Measurements from ENCODE around the gene MANBA. TPM values are rescaled to one million over a fixed set of nuclear protein-coding genes. Genes with fewer than 3 reads are reported as not detected.

Gene MANBA
- total and polyA plus RNA-seq, 2 of the 13 experiments (the other 11 are each of a cell fraction or from before 2014, with no cell fraction given): 11.7 to 33.3 TPM

GRCh38 chr4:102620697-102621497 lies 139.9 kb downstream of the MANBA start (continued):
- no peak for TF ChIP-seq E2F5 (CRISPR knock-in tag; conservative IDR thresholded peaks at IDR 0.05)
- no peak for TF ChIP-seq CCAR2 (optimal IDR thresholded peaks at IDR 0.05; ENCODE audit: low read depth, low read length)
- no peak for TF ChIP-seq NCOA5 (CRISPR knock-in tag; IDR thresholded peaks at IDR 0.05)
- TF ChIP-seq FUBP1 (CRISPR knock-in tag; IDR thresholded peaks at IDR 0.05; ENCODE audit: borderline replicate concordance): no peak
- TF ChIP-seq RARA (CRISPR knock-in tag; IDR thresholded peaks at IDR 0.05): no peak
- TF ChIP-seq IRF9 (CRISPR knock-in tag; IDR thresholded peaks at IDR 0.05; ENCODE audit: borderline replicate concordance): no peak
- no peak for TF ChIP-seq SATB2 (CRISPR knock-in tag; IDR thresholded peaks at IDR 0.05)
- TF ChIP-seq SNAPC2 (CRISPR knock-in tag; IDR thresholded peaks at IDR 0.05): 0 out of 2 replicates have a peak, but pooled peaks have one; percentile 28
- TF ChIP-seq PAWR (CRISPR knock-in tag; IDR thresholded peaks at IDR 0.05; ENCODE audit: borderline replicate concordance): no peak
- no peak for TF ChIP-seq ZNF883 (CRISPR knock-in tag; IDR thresholded peaks at IDR 0.05; ENCODE audit: not compliant biosample characterization)
- TF ChIP-seq GMEB1 (CRISPR knock-in tag; IDR thresholded peaks at IDR 0.05; ENCODE audit: borderline replicate concordance): no peak
- TF ChIP-seq ZNF749 (CRISPR knock-in tag; IDR thresholded peaks at IDR 0.05; ENCODE audit: borderline replicate concordance): no peak
- TF ChIP-seq ZFP36L1 (CRISPR knock-in tag; IDR thresholded peaks at IDR 0.05): no peak
- no peak for TF ChIP-seq PBX2 (CRISPR knock-in tag; IDR thresholded peaks at IDR 0.05)
- no peak for TF ChIP-seq ZBTB2 (CRISPR knock-in tag; IDR thresholded peaks at IDR 0.05; ENCODE audit: low read depth)
- no peak for TF ChIP-seq TMF1 (CRISPR knock-in tag; IDR thresholded peaks at IDR 0.05; ENCODE audit: low read depth)
- peak; percentile 92 for TF ChIP-seq STAG1 (CRISPR knock-in tag; IDR thresholded peaks at IDR 0.05)
- TF ChIP-seq FOXA3 (CRISPR knock-in tag; IDR thresholded peaks at IDR 0.05): peak; percentile 53; the same call in 1 of the 2 replicates
- TF ChIP-seq ZNF143 (CRISPR knock-in tag; IDR thresholded peaks at IDR 0.05): no peak
- no peak for TF ChIP-seq RBM39 (IDR thresholded peaks at IDR 0.05; ENCODE audit: low read depth, low read length, poor library complexity, severe bottlenecking)
- no peak for TF ChIP-seq MYNN (CRISPR knock-in tag; IDR thresholded peaks at IDR 0.05; ENCODE audit: low read depth)
